GM21723 (cell line): ENCODE data around the gene TOB1.

Source experiments
- ATAC-seq: cut with Tn5 transposase; IDR thresholded peaks from one replicate; pipeline ENCODE4 v1.9.1; 2021; ENCODE audit warnings: mild to moderate bottlenecking, moderate library complexity; ENCODE audit not compliant: unreplicated experiment

The TOB1 gene, protein sequence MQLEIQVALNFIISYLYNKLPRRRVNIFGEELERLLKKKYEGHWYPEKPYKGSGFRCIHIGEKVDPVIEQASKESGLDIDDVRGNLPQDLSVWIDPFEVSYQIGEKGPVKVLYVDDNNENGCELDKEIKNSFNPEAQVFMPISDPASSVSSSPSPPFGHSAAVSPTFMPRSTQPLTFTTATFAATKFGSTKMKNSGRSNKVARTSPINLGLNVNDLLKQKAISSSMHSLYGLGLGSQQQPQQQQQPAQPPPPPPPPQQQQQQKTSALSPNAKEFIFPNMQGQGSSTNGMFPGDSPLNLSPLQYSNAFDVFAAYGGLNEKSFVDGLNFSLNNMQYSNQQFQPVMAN

DNA sequence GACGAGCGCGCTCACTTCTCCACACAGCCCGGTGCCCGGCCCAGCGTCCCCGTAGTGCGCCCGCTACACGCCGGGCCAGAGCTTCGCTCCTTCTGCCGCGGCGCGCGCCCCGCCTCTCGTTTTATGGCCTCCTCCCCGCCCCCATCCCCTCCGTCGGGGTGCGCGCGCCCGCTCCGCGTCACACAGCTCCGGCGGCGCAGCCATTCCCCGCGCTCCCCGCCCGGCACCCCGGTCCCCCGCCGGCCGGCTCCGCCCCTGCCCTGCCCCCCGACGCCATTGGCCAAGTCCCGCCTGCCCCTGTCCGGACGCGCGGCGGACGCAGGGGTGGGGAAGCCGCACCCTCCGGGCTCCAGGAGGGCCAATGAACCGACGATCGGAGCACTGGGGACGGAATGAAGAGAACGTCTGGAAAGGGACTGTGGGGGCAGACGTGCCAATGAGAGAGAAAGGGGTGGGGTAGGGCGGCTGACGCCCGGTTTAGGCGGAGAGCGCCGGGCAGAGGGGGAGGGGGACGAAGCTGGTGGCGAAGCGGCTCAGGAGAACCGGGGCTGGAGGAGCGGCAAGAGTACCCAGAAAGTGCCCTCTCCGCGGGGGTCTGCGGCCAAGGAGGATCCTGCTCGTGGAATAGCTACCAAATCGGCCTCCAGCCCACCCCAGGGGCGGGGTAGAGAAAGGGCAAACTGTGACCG, at the start of gene TOB1:
Gene TOB1, minus strand, starts transcription at position 94 of the 689 bp plus-strand sequence. CDS start 2,337 bp downstream, outside the sequence.
- ATAC-seq = peak; percentile 67

DNA sequence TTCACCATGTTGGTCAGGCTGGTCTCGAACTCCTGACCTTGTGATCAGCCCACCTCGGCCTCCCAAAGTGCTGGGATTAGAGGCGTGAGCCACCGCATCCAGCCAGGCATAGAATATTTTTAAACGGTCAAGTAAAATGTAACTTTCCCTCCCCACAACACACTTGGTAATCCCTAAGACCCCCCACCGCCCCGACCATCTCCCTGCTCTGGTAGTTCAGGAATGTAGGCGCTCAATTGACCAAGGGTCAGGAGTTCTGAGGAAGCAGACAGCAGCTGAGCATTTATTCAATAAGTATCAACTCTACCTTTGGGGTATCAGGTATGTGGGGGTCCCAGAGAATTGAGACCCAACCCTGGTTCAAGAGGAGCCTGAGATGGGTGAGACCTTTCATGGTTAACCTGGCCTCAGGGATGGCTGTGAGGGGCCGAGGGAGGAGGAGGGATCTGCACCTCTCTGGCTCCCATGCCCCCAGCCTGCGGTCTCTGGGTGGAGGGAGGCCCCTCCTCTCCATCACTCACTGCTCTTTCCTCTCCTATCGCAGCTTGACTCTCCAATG, 48.4 kb upstream of the TOB1 start:
- no peak for ATAC-seq

DNA sequence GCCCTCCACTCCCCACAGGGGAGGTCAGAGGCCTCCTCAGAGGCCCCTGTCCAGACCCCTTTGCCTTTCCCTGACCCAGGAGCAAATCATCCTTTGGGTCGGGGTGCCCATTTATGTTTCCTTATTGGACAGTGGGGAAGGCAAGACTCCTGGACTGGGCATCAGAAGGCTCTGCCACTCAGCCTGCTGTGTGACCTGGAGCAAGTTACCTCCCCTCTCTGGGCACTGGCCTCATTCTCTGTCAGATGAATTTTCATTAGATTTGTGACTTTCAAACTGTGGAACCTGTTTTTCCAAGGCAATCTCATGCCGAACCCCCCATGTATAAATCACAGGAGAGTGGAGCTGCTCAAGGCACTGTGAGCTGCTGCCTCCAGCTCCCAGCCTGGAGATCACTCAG, 47.0 kb upstream of the TOB1 start:
- ATAC-seq = no peak

DNA sequence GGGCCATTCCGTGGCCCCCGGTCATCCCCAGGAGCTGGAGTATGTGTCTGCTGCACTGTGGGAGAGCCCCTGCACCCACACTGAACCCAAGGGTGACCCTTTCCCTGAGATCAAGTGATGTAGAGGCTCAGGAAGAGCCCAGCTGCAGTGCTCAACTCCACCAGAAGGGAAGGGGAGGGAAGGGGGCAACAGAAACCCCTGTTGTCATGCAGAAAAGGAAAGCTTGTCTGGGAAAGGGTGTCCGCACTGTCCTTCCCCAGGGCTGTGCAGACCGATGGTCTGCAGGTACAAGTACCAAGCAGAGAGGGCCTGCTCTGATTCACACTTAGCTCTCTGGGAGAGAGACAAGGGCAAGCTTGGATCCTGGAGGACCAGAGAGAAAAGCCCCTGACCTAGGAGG, 45.7 kb upstream of the TOB1 start:
- ATAC-seq = no peak

DNA sequence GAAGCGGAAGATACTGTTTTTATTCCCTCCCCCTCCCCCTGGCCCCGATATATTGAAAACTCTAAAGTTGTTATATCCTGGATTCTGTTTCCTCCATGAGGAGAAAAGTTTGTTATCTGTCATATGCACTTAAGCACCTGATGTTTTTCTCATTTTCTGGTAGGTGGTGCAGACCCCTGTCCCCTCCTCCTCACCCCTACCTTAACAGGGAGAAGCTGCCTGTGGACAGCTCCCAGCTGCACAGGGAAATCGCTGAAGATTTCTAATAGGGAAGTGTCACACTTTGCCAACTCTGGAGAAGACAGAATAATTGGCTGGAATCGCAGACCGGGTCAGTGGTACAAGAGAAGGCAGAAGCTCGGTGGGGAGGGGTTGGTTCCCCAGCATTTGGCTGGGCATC, 45.3 kb upstream of the TOB1 start:
- ATAC-seq = no peak

DNA sequence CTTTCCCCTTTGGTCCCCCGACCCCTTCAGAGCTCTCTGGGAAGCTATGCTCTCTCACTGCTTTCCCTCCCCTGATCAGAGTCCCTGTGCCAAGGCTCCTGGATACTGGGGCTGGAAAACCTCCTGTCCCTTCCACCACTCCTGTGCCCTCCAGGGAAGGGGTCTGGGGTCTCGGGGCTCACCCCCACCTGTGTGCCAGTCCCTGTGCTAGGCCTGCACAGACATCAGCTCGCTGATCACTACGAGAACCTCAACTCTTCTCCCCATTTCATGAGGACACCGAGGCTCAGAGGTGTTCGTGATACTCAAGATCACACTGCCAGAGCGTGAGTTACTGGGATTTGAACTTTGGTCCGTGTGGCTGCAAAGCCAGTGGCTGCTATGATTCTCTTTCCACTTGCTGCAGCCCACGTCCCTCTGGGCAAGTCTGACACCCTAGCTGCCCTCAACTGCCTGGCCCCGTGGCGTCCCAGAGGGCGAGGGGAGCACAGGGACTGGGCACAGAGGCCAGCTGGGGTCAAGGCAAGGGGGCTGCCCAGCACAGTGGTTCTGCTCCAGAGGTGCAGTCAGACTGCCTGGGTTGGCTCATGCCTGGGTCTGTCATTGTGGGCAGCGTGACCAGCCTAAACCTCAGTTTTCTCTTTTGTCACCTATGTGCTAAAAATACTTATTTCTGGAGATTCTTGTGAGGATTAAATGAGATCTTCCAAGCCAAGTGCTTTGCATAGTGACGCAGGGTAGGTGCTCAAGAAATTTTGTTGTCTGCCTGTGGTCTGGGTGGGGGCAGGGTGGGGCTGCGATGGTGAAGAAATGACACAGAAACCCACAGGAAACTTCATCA, 43.8 kb upstream of the TOB1 start:
- no peak for ATAC-seq

DNA sequence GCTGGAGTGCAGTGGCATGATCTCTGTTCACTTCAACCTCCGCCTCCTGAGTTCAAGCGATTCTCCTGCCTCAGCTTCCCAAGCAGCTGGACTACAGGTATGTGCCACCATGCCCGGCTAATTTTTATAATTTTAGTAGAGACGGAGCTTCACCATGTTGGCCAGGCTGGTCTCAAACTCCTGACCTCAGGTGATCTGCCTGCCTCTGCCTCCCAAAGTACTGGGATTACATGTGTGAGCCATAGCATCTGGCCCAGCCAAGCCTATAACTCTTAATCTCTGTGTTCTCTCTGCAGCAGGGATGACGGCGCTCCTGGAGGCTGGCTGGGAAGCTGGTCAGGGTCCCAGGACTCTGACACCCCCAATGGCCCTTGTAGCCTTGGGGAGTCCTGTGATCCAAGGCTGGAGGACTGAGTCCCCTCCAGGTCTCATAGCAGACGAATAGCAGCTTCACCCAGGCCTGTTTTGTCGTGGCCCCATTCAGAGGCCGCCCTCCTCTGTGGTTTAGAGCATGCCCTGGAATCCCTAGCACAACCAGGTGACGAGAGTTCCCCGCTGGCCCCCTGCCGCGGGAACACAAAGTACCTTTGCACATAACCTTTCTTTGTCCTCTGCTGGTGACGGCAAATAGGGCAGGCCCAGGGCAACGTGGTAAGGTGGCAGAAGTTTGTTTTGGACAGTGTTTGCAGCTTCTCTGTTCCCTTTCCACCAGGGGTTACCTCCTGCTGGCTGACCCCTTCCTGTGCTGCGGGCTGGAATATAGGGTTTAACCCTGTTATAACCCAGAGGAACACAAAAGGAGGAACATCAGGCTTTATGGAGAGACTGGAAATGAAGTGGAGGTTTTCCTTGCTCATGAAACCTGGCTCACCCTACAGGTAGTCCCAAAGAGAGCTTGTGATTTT, 43.0 kb upstream of the TOB1 start:
- ATAC-seq = no peak

DNA sequence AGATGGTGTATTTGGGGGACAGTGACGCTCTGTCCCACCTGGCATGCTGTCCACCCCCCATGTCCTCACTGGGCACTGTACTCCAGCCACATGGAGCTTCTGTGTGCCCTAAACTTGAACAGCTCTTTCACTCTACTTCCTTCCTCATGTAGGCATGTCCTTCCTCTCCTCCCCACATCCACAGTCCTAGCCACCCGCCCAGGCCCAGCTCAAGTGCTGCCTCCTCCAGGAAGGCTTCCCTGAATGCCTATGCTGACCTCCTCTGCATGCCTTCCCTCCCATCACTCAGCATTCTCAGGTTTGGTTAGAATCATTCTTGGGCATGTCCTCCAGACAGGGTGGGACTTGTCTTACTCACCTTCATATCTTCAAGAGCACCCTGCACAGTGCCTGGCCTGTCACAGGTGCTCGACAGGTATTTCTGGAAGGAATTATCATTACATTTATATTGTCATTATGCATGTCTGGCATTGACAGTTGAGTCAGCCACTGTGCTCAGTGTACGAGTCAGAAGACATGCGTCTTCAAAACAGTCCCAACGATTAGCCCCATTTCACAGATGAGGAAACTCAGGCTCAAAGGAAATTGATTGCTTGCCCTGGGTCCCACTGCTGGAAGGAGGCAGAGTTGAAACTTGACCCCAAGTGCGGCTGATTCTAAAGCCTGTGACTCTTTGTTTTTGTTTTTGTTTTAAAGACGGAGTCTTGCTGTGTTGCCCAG, 42.1 kb upstream of the TOB1 start:
- no peak for ATAC-seq

DNA sequence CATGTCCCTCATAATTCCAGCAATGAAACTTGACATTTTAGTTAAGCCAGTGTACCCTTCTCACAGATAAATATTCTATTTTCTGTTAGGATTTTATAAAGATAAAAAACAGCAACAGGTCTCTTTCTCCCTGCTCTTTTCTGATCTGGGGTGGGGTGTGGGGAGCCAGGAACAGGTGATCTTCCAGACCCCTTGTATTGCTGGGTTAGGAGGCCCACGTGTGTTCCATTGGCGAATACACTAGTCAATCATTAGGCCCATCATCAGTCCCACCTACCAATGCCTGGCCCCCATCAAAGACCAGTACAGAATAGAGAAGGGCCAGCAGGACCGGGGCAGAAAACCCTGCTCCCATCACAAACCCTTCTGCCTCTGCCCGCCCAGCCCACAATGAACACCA, 40.3 kb upstream of the TOB1 start:
- ATAC-seq = no peak

DNA sequence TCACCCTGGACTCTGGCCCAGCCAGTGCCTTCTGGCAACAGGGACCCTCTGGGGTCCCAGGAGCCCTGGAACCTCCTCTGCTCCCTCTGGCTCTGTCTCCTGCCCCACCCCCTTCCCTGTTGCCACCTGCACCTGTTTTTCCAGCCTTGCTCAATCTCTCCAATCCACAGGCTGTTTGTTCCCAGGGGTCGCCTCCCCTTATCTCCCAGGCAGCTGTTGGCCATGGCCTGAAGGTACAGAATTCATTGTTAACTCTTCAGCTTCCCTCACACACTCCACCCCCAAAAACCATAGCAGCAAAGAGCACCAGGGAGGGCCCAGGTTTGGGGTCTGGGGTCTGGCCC, 39.3 kb upstream of the TOB1 start:
- ATAC-seq = no peak

DNA sequence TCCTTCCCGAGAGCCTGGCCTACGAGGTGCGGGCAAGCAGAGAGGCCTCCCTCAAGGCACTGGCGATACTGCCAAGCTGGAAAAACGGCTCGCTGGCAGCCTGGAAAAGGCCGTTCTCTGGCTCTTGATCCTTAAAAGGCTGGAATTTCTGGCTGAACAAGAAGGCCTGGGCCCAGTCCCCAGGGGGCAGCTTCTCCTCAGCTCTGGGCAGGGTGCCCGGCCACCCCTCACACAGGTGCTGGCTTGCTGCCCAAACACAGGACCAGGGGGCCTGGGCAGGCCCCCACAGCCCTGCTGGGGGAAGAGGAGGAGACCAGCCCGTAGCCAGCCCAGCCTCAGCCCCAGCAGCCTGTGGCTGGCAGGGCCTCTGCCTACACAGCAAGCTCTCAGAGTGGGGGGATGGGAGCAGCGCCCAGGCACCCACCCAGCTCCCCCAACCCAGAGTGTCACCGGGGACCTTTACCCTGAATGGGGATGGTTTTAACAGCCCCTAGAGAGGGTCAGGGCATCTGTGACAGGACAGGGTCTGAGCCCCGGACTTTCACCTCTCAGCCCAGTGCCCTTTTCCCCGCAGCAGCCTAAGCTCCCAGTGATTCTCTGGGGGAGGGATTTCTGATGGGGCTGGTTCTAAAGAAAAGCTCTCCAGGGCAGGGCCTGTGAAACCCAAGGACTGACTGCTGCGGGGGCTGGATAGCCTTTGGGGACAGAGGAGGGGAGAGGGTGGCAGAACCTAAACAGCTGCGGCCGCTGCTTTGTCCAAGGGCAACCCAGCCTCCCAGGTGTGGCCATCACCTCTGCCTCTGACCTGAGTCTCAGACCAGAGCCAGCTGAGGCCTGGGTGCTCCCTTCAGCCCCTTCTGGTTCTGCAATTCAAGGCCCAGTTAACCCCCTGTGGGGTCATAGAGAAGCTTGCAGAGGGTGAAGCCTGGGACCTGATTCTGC, 38.6 kb upstream of the TOB1 start:
- no peak for ATAC-seq

DNA sequence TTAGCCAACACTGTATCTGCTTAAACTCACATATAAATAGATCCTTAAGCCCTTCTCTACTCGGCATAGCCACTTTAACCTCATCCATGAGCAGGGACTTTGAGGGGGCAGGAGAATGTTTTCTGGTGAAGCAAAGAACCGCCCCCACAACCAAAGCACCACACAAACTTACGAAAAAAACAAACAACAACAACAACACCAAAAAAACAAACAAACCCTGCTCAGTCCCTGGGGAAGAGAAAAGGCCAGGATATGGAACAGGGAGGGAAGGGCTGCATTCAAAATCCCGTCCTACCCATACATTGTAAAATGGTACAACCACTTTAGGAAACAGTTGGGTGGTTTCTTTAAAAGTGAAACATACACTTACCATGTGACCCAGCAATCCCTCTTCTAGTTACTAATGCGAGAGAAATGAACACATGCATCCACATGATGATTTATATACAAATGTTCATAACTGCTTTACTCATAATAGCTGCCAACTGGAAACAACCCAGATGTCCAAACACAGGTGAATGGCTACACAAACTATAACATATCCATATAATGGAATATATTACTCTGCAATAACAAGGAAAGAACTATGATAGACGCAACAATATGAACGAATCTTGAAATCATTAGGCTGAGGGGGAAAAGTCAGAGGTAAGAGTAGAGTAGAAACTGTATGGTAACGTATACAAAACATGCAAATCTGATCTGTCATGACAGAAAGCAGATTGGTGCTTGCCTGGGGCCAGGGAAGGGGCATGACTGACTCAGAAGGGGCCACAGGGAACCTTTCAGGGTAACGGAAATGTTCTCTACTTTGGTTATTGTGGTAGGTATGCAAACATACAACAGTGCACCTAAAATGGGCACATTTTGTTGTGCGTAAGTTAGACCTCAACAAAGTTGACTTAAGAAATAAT, 37.7 kb upstream of the TOB1 start:
- ATAC-seq = no peak

DNA sequence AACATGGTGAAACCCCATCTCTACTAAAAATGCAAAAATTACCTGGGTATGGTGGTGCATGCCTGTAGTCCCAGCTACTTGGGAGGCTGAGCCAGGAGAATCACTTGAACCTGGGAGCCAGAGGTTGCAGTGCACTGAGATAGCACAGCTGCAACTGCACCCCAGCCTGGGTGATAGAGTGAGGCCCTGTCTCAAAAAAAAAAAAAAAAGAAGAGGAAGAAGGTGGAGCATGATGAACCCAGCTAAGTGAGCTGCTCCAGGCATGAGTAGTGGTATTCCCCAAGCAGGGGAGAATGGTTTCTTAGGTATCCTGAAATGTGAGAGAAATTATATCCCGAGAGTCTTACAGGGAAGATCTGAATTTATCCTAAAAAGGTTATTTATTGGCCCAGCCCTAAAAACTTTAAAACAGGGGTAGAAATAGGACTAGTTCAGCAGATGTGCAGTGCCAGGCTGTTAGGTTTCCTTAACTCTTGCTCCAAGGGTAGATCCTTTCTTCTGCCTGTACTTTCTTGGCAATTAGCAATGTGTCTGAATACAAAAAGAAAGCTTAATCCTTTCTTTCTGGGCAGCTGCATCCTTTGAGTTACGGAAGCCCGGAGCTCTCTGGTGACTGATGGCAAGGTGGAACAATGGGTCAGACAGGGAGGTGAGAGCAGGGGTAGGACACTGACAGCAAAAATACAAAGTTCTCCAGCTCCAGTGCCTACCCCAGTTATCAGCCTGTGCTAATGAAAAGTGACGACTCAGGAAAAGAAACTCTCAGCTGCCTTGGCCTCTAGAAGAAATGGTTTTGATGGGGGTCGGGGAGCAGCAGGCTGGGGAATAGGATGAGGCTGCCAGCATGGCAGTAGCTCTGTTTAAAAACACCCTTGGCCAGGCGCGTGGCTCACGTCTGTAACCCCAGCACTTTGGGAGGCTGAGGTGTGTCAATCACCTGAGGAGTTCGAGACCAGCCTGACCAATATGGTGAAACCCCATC, 36.5 kb upstream of the TOB1 start:
- ATAC-seq = no peak

DNA sequence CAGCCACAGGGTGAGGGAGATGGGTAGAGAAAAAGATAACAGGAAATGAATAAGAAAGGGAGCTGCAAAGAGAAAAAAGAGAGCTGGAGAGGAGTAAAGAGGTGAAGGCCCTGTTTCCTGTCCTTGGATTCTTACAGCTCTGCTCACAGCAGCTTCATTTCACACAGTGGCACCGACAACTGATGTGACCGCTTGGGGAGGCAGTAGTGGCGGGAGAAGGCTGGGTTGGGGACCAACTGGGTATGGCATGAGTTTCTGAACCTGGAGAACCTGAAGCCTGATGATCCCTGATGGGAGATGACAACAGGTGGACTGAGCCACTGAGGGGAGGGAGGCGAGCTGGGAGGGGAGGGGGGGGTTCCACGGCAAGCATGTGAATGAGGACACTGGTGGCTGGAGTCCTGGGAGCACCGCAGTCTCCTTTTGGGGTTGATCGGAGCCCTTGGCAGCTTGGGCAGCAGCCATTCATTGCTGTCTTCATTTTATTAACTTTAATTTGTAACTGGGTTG, 34.3 kb upstream of the TOB1 start:
- ATAC-seq = no peak

DNA sequence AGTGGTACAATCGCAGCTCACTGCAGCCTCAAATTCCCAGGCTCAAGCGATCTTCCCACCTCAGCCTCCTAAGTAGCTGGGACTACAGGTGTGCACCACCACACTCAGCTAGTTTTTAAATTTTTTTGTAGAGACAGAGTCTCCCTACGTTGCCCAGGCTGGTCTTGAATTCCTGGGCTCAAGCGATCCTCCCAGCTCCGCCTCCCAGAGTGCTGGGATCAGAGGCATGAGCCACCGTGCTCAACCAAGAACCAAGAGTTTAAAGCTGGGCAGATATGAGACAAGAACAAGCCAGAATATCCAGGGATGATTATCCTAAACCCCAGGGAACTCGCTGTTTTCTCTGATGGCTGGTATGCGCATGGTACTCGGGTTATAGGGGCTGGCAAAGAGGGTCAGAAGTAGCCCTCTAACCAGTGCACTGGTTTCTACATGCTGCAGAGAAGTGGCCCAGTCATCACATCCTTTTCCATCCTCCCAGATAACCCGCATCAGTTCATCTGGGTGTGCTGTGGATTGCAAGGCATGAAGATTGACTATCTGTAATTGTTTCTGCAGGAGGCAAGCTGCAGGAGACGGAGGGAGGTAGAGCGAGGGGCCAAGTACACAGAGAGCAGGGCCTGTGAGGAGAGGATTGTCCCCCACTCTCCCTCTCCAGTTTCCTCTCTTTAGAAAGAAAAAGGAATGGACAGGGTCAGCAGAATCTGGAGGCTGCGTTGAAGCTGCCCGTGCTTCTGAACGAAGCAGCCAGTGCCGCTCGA, 33.6 kb upstream of the TOB1 start:
- no peak for ATAC-seq
